DMS79 (cell line): ENCODE measurements around the gene KLHL36.

Source experiments
- DNase-seq: peaks from one replicate; lab custom pipeline; 2025; lab: John Stamatoyannopoulos, UW

The KLHL36 gene

DNA sequence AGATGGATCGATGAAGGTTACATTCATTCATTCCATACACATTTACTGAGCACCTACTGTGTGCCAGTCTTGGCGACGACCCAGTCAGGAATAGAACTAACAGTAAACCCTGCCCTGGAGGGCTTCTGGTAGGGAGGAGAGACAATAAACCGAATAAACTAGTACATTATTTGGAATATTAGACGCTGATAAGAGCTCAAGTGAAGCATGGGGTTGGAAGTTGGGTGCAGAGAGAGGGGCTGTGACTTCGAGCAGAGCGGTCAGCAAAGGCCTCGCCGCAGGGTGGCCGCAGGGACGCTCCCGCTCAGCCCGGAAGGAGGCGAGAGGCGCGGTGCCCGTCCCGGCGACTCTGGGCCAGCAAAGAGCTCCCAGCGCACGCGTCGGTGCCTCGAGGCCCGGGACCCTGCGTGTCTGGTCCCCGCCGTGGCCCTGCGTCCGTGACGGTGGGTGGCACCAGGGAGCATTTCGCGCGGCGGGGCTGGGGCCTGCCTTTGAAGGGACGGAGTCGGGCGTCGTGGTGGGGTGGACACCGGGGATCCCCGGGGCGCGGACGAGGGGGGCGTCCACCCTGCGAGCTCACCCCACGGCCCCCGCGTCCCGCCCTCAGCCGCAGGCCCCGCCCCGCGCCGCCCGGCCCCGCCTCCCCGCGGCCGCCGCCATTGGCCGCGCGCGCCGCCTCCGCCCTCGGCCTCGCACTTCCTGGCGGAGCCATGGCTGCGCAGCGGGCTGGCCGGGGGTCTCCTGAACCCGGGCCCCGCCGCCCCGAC, at the start of gene KLHL36:
Gene KLHL36 (plus strand): TSS at position 684 of the 767 bp plus-strand sequence. CDS start 2,357 bp downstream, outside the sequence.
- DNase-seq = no peak

DNA sequence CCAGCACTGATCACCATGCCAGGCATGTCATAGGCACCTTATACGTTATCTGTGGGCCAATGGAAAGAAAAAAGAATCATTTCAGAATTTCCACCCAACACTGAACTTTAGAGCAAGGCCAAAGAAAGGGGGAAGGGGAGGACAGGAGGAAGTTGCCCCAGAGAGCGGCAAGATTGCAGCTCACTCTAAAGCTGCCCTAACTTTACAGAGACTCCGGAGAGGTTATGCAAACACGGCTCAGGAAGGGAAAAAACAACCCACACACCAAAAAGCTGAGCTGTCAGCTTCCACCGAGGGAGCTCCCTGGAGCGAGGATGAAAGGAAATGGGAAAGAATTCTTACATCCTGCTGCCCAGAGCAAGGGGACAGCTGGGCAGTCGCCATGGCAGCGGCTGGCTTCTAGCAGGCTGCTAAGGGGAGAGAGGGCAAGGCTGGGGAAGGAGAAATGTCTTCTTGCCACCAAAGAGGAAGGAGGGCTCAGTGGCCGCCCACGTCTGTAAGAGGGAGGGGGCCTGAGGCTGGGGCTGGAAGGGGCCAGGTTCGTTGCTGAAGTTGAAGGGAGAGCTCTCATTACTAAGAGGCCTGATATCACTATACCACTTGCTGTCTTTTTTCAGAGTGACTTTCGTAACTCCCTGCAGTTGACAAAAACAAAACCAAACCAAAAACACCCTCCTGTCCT, 48.6 kb upstream of the KLHL36 start:
- no peak for DNase-seq

DNA sequence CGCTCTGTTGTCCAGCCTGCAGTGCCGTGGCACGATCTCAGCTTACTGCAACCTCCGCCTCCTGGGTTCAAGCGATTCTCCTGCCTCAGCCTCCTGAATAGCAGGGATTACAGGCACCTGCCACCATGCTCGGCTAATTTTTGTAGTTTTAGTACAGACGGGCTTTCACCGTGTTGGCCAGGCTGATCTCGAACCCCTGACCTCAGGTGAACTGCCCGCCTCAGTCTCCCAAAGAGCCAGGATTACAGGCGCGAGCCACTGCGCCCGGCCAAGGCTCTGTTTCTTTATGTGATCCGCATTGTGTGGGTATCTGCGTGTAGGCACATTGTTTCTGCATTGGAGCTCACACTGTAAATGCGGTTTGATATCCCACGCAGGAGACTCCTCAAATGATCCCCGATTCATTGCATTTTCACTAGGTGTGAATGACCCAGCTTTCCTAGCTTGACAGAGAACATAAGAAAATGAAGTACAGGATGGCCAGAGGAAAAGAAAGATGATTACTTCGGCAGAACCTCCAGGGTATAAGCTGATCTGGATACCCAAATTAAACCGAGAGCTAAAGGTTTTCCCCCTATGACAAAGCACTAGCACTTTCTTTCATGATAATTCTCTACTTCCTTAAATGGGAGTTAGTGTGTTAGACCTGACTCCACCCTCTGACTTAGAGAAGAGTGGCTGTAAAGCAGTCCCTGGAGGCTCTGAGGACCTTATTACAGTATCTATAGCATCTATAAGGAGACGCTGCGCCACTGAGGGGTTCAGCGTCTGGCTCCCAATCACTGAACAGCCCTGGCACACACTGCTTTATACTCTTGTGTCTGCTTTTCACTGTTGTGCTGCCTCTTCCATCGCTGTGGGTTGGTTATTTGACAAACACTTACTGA, 47.7 kb upstream of the KLHL36 start:
- no peak for DNase-seq

GRCh38 chr16:84603140-84603816, 45.0 kb upstream of the KLHL36 start:
- DNase-seq = peak; percentile 20

GRCh38 chr16:84603940-84604339, 44.4 kb upstream of the KLHL36 start:
- DNase-seq = no peak

DNA sequence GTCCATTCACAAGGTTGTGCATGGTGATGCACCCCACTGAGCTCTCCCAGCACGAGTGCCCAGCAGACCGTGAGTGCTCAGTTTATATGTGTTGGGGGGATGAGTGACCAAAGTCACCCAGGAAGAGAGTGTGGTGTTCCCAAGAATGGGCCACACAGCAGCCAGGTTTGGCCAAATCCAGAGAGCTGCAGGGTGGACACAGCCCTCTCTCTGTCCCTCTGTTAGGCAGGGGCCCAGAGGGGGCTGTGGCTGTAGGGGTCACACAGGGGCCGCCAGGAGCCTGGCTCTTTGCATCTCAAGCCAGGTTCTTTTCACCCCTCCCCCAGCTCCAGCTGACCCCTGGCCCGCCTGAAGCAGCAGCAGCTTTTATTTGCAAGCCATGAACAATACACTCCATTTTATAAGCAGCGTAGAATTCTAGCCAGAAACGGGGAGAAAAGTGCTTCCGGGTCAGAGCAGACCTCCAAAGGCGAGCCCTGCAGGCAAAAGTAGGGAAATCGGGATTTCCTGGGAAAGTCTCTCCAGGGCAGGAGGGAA, 43.8 kb upstream of the KLHL36 start:
- DNase-seq = no peak

DNA sequence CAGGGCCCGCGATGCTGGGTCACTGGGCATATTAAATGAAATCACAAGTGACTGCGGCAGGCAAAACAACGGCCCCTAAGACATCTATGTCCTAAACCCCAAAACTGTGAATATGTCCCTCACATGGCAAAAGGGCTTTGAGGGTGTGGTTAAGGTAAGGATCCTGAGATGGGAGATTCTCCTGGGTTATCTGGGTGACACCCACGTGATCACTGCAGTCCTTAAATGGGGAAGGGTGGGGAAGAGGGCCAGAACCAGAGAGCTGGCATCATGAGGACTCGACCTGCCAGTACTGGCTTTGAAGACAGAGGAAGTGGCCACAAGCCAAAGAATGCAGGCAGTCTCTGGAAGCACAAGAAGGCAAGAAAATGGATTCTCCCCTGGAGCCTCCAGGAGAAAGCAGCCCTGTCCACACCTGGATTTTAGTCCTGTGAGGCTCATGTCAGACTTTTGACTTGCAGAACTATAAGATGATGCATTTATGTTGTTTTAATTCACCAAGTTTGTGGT, 42.9 kb upstream of the KLHL36 start:
- no peak for DNase-seq

DNA sequence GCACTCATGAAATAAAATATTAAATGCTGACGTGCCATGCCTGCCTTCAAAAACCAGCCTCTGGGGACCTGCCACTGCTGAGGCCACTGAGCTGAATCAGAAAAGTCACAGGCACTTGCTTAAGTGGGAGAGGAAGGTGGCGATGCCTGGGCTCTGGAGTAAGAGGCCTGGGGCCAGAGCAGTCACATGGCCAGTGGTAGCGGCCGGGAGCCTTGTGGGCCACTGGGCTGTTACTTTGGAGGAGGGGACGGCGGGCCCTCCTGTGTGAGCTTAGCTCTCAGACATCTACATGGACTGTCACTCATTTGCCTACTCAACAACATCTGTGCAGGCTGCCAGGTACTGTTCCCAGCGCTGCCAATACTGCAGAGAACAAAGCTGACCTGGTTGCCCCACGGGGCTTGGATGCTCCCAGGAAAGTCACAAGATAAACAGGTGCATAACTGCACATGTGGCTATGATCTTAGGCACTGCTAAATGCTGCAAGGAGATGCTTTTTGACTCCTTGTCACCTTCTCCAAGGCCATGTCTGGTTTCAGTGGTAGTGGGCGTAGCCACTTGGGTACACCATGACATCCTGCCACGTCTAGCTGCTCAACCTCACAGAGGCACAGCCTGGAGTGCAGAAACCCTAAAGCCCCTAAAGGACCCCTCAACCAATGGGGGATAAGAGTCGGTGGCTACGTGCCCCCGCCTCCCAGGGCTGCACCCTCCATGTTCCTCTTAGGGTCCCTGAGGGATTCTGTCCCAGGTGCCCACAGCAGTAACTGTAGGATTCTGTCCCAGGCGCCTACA, 42.0 kb upstream of the KLHL36 start:
- DNase-seq = no peak

DNA sequence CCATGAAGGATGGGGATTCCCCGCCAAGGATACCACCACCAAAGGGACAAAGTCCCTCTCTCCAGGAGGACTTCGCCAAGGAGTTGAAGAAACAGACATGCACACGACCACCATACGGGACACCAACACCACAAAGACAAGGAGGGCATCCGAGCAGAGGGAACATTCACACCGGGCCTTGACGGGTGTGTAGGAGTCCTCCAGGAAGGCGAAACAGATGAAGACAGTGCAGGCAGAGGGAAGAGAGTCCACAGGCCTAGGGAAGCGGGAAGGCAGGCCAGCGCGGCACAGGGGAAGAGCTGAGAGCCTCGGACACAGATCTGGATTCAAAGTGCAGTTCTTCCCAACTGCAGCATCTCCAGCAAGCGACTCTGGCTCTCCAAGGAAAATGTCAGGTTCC, 41.2 kb upstream of the KLHL36 start:
- DNase-seq = no peak

- DNase-seq = no peak
Measured at GRCh38 chr16:84607694-84608093, 40.6 kb upstream of the KLHL36 start.

DNA sequence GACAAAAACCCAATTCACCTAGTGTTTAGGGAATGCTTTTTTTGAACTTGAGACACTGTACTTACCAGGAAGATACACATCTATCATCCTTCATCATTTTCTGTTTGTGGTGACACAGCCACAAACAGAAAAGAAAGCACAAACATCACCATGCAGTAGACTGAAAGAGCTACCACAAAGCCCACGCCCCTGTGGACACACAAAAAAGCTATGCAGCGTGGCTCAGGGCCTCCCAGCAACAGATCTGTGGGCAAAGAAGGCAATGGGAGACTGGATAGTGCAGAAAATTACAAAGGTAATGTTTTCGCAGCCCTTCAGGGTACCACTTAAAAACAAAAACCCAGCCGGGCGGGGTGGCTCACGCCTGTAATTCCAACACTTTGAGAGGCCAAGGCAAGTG, 40.0 kb upstream of the KLHL36 start:
- DNase-seq = no peak

GRCh38 chr16:84609563-84610177, 38.6 kb upstream of the KLHL36 start:
- DNase-seq = no peak

- DNase-seq = no peak
Measured at GRCh38 chr16:84610376-84610775, 37.9 kb upstream of the KLHL36 start.

GRCh38 chr16:84611041-84611440, 37.3 kb upstream of the KLHL36 start:
- no peak for DNase-seq

DNA sequence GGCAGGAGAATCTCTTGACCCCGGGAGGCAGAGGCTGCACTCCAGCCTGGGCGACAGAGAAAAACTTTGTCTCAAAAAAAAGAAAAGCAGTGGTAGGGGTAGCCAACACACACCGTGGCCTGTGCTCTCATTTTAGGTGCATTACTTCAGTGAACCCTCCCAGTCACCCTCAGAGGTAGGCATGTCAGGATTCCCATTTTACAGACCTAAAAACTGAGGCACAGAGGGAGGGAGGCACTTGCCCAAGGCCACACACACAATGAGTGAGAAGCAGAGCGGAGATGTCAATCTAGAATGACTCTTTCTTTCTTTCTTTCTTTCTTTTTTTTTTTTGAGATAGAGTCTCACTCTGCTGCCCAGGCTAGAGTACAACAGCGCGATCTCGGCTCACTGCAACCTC, 35.6 kb upstream of the KLHL36 start:
- no peak for DNase-seq

DNA sequence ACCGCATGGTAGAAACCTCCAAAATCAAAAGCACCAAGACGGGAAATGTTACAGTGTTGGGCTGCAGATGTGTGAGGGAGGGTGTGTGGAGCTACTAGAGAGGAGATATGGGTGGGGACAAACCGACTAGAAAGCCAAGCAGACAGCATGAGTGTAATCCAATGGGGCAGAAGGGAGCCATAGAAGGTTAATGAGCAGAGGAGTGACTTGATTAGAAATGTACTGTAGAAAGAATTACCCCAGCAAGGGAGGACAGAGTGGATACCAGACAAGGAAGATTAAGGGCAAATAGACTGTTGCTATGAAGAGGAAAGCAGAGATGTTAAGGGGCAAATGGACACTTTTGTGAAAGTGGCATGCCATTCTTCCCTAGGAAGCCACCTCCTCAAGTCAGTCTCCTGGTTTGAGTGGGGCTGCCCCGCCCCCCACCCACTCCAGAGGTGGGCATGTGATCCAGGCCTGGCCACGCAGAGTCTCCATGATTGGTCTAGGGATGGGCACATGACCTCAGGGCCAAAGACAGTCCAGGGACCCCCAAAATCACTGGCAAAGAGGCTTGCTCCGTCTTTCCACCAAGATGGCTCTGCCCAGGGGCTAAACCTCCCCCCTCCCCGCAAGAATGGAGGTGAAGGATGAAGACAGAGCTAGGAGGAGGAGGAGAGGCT, 34.8 kb upstream of the KLHL36 start:
- no peak for DNase-seq

DNA sequence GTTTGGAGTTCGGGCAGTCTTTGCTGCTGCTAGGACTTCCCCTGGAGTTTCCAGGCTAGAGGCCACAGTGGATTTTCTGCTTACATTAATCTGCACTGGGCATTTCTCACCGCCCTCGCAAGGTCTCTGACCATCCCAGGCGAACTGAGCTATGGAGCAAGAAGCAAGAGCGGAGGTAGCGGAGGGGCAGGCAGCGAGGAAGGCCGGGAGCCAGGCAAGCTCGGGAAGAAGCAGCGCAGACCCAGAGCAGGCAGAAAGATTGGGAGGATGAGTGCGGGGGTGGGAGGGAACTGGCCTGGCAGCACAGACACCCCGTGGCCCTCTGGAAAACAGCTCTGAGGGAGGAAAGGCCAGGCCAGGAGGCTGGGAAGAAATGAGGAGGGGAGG, 34.2 kb upstream of the KLHL36 start:
- DNase-seq = no peak

DNA sequence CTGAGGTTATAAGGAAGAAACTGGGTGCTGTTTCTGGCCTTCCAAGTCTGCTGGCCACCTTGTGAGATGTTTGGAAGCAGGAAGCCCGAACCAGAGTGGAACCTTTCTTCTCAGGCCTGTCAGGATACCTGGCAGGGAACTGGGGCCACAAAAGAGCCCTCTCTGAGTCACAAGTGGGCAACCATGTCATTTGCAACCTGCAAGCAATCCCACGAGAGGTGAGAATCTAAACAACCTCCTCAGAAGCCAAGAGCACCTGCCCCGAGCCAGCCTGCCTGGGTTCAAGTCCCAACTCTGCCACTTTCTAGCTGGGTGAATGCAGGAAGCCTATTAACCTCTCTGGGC, 33.7 kb upstream of the KLHL36 start:
- DNase-seq = no peak

GRCh38 chr16:84614968-84615813, 33.1 kb upstream of the KLHL36 start:
- no peak for DNase-seq
